GDM1 (cell line): ENCODE measurements around the gene BRPF1.

Experiments
- DNase-seq: peaks from one replicate; lab custom pipeline; 2025; lab: John Stamatoyannopoulos, UW

BRPF1 gene

GRCh38 chr3:9703736-9704346 lies 27.7 kb upstream of the BRPF1 start, which contains the start of gene CPNE9:
Gene CPNE9, plus strand, starts transcription at chr3:9703833. Its CDS starts 164 bp downstream, at chr3:9703997.
- no peak for DNase-seq

GRCh38 chr3:9704347-9705322 lies 26.9 kb upstream of the BRPF1 start:
- no peak for DNase-seq

- DNase-seq: no peak
Observed at GRCh38 chr3:9710174-9710739, 21.3 kb upstream of the BRPF1 start.

GRCh38 chr3:9712415-9712814 lies 19.1 kb upstream of the BRPF1 start:
- no peak for DNase-seq

- DNase-seq: no peak
Observed at GRCh38 chr3:9713142-9713541, 18.4 kb upstream of the BRPF1 start.

- no peak for DNase-seq
Observed at GRCh38 chr3:9715136-9715535, 16.4 kb upstream of the BRPF1 start.

- peak; percentile 86 for DNase-seq
Observed at GRCh38 chr3:9715764-9716437, 15.6 kb upstream of the BRPF1 start.

GRCh38 chr3:9716801-9717555 lies 14.6 kb upstream of the BRPF1 start:
- no peak for DNase-seq

- no peak for DNase-seq
Observed at GRCh38 chr3:9717563-9717962, 14.0 kb upstream of the BRPF1 start.

- DNase-seq: no peak
Observed at GRCh38 chr3:9718118-9718517, 13.4 kb upstream of the BRPF1 start.

- no peak for DNase-seq
Observed at GRCh38 chr3:9721015-9721699, 10.4 kb upstream of the BRPF1 start.

- DNase-seq: no peak
Observed at GRCh38 chr3:9721700-9722060, 9.9 kb upstream of the BRPF1 start.

- no peak for DNase-seq
Observed at GRCh38 chr3:9725775-9726515, 5.6 kb upstream of the BRPF1 start.

GRCh38 chr3:9727041-9727595 lies 4.4 kb upstream of the BRPF1 start:
- no peak for DNase-seq

GRCh38 chr3:9727743-9728142 lies 3.8 kb upstream of the BRPF1 start:
- no peak for DNase-seq

- DNase-seq: no peak
Observed at GRCh38 chr3:9729419-9729818, 2.1 kb upstream of the BRPF1 start.

- DNase-seq: peak; percentile 64
Observed at GRCh38 chr3:9730657-9731205, 804 bp upstream of the BRPF1 start.

GRCh38 chr3:9732080-9732739 lies 675 bp downstream of the BRPF1 start:
- peak; percentile 68 for DNase-seq

- no peak for DNase-seq
Observed at GRCh38 chr3:9732740-9733115, 1.2 kb downstream of the BRPF1 start.
